Activated CD4-positive, alpha-beta T cell treated with anti-CD3 and anti-CD28 coated beads for 48 hours (primary cell): ENCODE results near the gene KIRREL1.

Experiments used
- DNase-seq: peaks from one replicate; pipeline ENCODE4 v3.0.0-alpha.2; 2020

The KIRREL1 gene

DNA sequence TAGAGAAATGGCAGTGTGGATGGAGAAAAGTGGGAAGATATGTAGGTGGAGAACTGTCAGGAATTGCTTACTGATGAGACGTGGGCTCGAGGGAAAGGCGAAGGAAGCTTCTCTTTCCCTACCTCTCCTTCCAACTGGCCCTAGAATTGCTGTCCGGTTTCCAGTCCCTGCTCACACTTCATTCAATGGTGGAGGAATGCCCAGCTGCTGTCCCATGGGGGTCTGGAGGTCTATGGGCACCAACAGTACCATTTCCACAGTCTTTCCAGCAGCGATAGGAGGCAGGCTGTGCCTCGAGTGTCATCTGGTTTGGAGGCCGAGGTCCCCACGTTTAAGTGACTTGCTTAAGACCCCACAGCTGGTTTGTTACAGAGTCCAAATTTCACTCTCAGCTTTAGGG is 155.7 kb downstream of the KIRREL1 start:
- DNase-seq: no peak
